GM19023 (cell line): ENCODE measurements around the gene VPS39.

Source experiments
- ATAC-seq: cut with Tn5 transposase; IDR thresholded peaks from one replicate; pipeline ENCODE4 v1.9.1; 2021; ENCODE audit warnings: mild to moderate bottlenecking, moderate library complexity; ENCODE audit not compliant: unreplicated experiment

Gene VPS39

GRCh38 chr15:42160136-42160535 lies 48.0 kb downstream of the VPS39 start:
- ATAC-seq: no peak

GRCh38 chr15:42159381-42160015 lies 48.6 kb downstream of the VPS39 start:
- ATAC-seq: no peak

GRCh38 chr15:42158941-42159340 lies 49.2 kb downstream of the VPS39 start:
- no peak for ATAC-seq

GRCh38 chr15:42157981-42158765 lies 49.9 kb downstream of the VPS39 start:
- no peak for ATAC-seq

GRCh38 chr15:42157381-42157780 lies 50.7 kb downstream of the VPS39 start:
- ATAC-seq: no peak

- ATAC-seq: no peak
These were observed 51.7 kb downstream of the VPS39 start, which contains the start of gene PLA2G4F for GRCh38 chr15:42156243-42156922. Gene PLA2G4F, minus strand, starts transcription at chr15:42156636. Its CDS starts 87 bp downstream, at chr15:42156549.

- no peak for ATAC-seq
These were observed 52.4 kb downstream of the VPS39 start for GRCh38 chr15:42155546-42156242.

- no peak for ATAC-seq
These were observed 53.1 kb downstream of the VPS39 start for GRCh38 chr15:42154956-42155355.

GRCh38 chr15:42154212-42154941 lies 53.7 kb downstream of the VPS39 start:
- ATAC-seq: no peak

- ATAC-seq: no peak
These were observed 54.3 kb downstream of the VPS39 start for GRCh38 chr15:42153874-42154211.

- ATAC-seq: no peak
These were observed 55.0 kb downstream of the VPS39 start for GRCh38 chr15:42152921-42153698.

- no peak for ATAC-seq
These were observed 55.7 kb downstream of the VPS39 start for GRCh38 chr15:42152196-42152920.

- ATAC-seq: no peak
These were observed 56.4 kb downstream of the VPS39 start for GRCh38 chr15:42151736-42152135.

GRCh38 chr15:42151141-42151561 lies 57.0 kb downstream of the VPS39 start:
- ATAC-seq: no peak

GRCh38 chr15:42150219-42150970 lies 57.7 kb downstream of the VPS39 start:
- ATAC-seq: no peak

- no peak for ATAC-seq
These were observed 58.4 kb downstream of the VPS39 start for GRCh38 chr15:42149493-42150218.

- ATAC-seq: no peak
These were observed 59.2 kb downstream of the VPS39 start for GRCh38 chr15:42148808-42149492.
